Measurements from ENCODE around the gene SMG7.

SMG7 gene

DNA sequence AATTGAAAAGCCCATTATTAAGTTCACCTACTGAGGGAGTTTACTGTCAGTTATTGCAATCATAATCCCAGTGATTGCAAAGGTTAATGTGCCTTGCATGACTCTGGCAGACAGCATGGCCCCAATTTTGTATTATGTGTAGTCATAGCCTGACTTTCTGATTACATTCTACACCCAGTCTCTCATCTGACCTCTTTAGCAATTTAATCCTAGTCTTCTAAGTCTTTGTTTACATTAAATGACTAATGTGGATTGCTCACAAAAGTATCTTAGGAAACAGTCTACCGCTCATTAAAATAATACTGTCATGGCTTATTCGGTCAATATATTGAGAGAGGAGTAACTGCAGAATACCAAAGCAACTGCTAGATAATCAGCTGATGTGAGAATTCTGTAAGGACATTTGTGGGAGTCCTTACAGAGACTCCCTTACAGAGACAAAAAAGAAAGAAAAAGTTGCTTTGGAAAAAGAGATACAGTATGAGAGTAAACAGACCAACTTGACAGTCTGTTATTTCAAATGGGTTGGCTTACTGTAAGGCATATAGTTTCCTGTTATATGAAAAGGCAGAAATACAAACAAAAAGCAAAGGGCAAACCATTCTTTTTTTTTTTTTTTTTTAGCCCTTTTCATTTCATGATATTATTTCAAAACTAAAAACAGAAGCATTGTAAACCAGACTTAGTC is 42.8 kb downstream of the SMG7 start:
- no peak for DNase-seq

DNA sequence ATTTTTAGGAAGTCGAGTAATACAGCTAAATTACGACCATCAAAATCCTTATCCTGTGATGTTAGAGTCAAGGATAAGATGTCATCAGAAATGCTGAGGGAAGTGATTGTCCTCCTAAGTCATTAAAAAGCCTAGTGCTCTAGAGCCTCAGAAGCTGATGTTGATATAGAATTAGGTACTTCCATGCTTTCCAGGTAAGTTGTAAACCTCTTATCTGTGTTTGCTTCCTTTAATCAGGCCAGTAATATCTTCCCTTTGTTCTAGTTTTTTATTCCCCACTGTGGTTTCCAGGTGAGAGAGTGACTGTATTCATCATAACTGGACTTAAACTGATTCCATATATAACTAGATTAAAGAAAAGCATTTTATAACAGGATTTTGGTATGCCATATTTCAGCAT is 44.4 kb downstream of the SMG7 start:
- no peak for DNase-seq

DNA sequence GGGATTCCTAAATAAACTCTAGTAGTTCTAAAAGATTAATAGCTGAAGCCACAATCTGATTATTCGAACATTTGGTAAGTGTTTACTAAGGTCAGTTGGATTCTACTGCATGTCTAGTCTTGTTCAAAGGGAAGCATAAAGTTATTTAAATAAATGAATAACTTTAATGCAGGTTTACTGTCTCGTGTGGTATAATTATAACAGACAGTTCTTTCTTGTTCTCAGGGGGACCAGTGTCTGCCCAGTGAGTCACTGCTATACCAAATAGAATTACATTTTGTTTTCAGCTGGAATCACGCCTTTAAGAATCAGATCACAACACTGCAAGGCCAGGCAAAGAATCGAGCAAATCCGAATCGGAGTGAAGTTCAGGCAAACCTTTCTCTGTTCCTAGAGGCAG is 45.1 kb downstream of the SMG7 start:
- DNase-seq, result no peak

DNA sequence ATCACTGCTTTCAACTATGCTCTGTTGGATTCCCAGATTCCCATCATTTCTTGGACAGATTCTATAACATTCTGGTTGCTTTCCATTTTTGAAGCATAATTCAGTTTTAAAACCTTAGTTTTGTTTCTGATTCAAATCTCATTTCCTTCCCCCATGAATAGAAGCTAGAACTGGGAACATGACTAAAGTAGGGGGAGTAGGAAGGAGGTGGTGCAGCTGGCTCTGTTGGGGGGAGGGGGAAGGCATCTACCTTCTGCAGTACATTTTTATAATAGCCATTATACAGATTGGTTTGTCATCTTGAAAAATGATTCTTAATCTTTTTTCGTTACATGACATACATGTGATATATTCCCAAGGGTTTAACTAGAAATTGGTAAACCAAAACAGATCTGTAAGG is 48.1 kb downstream of the SMG7 start:
- no peak for DNase-seq

DNA sequence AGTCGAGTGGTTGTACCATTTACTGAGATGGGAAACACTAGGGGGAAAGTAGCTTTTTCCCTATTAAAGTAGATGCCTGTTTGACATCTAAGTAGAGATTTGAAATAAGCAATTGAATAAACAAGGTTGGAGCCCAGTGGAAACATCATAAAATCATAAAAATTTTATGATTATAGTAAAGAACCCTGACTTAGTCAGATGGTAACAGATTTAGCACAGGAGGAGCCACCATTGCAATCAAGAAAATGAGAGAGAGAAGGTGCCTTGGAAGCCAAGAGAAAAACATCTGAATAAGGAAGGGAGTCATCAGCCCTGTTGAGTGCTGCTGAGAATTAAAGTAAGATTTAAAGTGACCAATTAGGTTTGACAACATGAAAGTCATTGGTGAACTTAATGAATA is 49.8 kb downstream of the SMG7 start:
- DNase-seq, result no peak

DNA sequence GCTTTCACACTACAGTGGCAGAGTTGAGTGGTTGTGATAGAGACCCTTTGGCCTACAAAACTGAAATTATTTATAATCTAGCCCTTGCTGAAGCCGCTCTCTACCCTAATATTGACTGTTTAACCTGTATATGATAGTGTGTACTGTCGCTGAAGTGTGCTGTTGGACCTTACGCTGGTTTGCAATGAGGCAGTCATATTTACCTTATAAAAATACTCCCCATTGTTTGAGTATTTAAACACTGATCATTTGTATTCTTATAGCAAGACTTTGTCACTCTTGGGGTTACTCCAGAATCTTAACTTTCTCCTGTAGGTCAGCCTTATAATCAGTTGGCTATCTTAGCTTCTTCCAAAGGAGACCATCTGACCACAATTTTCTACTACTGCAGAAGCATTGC is 56.3 kb downstream of the SMG7 start:
- DNase-seq, result no peak

DNA sequence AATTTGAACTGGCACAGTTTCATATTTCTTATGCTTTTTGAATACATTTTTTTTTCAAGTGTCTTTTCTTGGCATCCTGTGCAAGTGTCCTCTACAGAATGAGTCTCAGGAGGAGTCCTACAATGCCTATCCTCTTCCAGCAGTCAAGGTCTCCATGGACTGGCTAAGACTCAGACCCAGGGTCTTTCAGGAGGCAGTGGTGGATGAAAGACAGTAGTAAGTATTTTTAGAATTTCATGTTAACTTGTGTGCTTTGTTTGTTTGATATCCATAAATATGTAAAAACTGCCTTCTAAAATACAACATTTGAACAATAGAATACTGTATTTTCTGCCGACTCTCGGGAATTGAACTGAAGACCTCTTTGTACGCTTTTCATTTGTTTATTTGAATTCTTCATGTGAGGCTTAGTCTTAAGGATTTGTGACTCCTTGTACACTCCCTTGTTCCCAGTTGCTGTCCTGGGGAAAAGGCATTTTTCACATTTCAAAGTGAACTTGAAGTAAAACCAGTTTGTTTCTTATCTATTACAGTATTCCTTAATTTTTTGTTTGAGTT is 61.4 kb downstream of the SMG7 start:
- DNase-seq, result no peak

DNA sequence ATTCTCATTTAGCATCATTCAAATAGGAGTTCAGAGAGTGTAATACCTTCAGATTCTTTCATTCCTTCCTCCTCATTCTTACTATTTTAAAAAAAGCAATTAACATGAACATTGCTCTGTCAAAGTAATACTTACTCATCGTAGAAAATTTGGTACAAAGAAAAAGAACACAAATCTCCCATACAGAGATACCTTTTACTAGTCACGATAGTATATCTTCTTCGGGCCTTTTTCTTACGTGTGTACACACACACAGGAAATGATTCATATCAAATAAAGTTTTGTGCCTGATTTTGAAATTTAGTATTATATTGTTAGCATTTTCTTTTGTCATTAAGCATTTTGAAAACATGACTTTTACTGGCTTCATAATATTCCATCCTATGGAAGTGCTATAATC is 65.1 kb downstream of the SMG7 start:
- DNase-seq, result no peak

DNA sequence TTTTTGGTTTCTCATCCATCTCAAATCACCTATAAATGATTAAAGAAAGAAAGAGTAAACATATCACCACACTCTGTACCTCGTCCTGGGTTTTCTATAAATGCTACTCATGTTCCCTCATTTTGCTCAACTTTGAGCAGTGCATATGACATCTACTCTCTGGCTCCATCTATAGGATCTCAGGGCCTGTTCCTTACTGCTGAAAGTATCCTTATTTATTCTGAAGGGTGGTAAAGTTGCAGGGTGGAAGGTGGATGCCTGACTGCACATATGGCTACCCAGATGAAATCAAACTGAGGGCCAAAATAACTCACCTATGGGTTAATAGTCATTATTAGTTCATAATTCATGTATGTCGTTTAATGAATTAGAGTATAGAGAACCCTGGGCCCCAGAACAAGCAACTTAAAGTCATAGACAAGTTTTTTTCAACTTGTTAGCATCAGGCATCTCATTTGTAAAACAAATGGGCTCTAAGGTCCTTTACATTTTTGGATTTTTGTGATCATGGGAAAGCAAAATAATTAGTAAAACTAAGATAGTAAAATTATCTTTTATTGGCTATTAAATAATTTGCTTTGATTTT is 71.4 kb downstream of the SMG7 start:
- no peak for DNase-seq

DNA sequence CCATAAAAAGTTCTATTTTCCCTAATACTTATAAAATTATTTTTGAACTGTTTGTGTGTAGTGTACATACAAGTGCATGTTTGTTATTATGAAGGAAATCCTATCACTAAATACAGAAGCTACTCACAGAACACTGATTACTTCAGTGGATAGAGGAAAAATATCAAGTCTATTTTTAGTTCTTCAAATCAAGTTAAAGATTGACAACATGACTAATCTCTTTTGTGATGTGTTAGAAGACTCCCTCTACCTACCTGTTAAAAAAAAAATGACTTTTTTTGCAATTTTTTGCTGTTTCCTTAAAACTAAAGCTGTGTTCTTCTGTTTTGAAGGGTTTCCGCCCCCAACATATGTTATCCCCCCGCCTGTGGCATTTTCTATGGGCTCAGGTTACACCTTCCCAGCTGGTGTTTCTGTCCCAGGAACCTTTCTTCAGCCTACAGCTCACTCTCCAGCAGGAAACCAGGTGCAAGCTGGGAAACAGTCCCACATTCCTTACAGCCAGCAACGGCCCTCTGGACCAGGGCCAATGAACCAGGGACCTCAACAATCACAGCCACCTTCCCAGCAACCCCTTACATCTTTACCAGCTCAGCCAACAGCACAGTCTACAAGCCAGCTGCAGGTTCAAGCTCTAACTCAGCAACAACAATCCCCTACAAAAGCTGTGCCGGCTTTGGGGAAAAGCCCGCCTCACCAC is 72.4 kb downstream of the SMG7 start:
- no peak for DNase-seq

DNA sequence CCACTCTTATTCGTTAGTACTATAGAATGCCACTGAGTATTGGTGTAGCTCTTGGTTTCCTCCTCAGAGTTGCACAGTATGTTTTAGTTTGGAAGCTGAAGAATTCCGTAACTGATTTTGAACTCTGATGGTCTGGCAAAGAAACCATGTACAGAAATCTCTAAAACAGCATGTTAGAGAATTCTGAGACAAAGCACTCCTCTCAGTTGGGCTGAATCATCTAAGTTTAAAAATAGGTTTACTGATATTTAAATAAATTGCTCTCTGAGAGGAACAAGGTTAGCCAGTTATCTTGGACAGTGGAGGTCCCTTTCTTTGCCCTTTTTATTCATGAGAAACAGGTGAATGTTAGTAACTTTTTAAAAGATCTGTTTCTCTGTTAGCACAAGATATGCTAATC is 74.1 kb downstream of the SMG7 start:
- no peak for DNase-seq

DNA sequence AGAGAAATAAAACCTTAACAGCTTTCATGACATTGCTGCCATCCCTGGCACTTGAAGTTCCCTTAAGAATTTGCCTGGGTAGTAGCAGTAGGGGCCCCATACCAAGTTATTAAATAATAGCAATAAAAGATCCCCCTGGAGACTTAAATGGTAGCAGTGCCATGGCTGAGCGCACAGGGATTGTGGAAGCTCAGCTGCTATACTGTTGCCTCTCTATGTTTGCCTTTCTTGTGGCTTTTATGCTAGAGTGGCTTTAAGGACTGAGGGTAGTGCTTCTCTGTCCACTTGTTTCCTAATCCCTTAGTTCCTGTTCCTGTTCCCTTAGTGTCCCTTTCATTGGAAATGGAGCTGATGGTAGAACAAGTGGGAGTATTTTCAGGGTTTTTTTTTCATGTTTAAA is 75.8 kb downstream of the SMG7 start:
- DNase-seq, result no peak

DNA sequence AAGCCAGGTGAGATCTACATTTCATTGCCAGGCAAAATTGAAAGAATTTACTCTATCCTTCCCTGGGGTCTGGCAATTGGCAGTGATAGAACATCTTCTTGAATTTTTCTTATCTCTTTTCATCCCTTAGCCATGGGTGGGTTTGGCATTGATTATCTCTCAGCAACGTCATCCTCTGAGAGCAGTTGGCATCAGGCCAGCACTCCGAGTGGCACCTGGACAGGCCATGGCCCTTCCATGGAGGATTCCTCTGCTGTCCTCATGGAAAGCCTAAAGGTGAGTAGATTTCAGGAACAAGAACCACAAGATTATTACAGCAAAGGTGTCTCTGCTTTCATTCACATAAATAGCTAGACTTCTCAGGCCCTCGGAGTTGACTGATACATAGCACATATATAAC is 78.6 kb downstream of the SMG7 start:
- DNase-seq, result no peak

DNA sequence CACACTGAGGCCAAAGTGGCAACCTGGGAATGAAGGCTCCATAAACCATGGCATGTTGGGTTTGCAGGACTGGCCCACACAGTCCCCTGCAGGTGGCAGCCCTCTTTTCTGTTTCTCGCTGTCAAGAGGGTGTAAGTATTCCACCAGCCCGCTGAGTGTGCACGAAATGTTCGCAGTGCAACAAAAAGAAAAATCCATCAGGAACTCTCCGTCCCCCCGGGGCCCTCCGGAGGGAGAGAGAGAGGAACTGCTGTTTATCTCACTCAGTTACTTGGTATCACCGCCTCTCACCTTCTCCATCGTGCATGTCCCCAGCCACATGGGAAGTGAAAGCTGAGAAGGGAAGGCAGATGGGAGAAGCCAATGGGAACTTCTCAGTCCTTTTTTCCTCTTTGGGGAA is 79.6 kb downstream of the SMG7 start:
- DNase-seq, result no peak

DNA sequence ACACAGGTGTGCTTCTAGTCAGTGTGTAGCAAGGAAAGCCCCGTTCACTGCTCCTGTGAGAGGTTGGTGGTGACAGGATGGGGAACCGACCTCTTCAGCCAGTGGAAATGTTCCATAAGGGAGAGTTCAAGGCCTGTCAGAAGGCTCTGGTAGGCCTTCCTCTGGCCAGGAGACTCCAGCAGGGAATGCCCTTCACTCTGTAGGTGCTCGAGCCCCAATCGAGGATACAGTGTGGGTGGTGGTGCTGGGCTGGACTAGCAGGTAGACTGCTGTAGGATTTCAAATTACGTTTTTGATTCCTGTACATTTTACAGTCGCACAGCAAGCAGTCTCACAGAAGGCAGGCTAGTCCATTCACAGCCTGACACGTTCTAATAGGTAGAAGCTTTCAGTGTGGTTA is 80.1 kb downstream of the SMG7 start:
- DNase-seq, result no peak

DNA sequence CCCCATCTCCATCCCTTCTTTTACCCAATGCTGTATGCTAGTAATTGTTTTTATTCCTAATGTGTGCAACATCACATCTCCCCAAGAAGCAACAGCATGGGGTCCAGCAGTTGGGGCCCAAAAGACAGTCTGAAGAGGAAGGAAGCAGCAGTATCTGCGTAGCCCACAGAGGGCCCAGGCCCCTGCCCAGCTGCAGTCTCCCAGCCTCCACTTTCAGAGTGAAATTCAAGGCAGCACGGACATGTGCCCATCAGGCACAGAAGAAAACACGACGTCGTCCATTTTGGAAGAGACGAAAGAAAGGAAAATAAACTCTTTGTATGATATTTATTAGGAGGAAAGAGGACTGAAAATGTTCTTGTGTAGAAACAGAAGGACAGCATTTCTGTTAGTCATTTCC is 80.6 kb downstream of the SMG7 start:
- DNase-seq, result no peak

DNA sequence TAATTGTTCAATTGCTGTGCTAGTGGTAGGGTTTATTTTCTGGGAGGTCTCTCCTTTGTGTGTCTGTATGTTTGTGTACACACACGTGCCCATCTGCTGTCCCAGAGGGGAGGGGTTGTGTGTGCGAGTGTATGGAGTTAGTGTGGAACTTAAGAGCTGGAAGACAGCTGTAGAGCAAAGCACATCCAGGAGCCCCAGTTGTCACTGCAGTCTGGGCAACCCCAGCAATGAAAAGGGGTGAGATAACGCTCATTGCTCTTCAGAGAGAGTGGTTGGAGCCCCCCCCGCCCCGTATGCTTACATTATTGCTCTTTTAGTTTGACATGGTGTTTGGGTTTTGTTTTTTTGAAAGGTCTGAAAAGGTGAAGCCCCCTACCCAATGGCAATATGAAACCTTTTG is 81.0 kb downstream of the SMG7 start:
- no peak for DNase-seq

DNA sequence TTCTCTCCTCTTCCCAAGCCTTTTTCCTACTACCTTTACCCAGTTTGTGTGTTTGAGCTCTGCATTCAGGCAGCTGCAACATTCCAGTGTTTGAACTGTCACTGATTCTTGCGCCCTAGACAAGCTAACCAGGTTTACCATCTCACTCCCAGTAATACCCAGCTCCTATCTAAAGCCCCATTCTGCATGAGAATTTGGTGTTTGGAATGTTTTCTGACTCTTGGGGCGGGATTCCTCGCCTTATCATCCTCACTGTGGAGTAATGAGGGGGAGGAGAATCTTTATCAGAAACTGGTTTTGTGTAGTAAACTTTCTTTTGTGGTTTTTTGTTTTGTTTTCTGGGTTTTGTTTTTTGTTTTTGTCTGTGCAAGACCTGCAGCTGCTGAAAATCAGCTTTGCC is 81.5 kb downstream of the SMG7 start:
- no peak for DNase-seq

DNA sequence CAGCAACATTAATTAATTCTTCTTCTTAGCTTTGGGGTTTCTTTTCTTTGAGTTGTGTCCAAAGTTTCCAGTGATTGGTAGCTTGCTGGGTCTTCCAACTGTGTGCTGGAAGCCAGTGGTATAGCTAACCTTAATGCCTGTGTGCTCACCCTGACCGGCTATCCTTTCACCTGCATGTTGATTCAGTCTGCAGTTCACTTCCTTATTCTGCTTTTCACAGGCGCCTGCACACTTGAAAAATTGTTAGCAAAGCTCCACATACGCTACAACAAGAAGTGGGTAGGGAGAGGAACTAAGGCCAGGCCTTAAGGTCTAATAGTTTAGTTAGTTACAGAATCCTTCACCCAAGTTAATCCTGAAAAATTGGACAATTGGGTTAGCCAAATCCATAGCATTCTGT is 82.3 kb downstream of the SMG7 start:
- DNase-seq, result no peak

DNA sequence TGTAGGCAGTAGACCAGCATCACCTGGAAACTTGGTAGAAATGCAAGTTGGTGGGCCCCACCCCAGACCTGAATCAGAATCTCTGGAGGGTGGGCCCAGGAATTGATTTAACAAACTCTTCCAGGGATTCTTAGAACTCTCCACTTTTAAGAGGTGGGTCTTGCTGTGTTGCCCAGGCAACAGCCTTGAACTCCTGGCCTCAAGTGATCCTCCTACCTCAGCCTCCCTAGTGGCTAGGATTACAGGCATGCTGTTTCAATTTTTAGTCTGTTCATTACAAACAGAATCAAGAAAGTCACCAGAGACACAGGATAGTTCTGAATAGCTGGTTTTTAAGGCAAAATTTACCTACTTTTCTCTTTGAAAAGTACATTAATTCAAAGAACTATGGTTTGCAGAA is 86.8 kb downstream of the SMG7 start:
- DNase-seq, result no peak

DNA sequence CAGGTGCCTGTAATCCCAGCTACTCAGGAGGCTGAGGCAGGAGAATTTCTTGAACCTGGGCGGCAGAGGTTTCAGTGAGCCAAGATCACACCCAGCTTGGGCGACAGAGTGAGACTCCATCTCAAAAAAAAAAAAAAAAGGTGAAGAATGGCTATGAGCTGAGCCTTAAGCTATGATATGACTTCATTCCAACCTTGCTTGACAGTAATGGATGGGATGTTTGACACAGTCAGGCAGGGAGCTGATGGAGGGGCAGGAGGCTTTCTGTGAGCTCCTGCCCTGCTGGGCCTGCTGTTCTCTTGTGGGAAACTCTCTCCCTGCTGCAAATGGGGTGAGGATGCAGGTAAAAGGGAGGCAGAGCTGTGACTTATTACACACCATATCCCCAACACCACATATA is 90.4 kb downstream of the SMG7 start:
- DNase-seq, result no peak

DNA sequence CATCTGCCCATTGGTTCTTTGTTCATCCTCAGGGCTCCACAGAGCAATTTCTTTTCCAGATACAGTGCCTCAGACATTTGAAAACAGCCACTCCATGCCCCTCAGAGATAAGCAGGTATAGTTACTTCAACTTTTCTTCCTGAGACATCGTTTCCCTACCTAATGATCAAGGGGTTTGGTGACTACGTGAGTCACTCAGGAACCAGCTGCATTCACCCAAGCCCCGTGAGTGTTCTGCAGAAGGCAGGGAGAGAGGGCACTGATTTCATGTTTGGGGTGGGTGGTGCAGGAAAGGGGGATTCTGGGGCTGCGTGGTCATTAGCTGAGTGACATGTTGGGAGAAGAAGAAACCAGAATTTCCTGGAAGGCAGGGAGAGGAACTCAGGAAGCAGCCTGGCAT is 93.0 kb downstream of the SMG7 start:
- no peak for DNase-seq

DNA sequence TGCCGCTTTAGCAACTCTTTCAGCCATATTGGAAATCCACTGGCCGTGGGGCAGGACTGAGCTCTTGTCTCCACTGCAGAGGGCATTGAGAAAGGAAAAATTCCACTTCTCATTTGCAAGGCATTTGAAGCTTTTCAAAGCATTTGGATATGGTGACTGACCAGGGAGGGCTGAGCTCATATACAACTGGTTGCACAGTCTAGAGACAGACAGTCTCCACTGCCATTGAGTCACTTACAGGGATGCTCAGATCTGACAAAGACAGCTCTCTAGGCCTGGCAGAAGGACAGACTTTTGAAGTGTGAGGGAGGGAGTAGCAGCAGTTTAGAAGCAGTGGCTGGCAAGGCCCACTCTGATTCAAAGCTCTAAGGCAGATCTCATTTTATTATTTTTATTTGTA is 93.7 kb downstream of the SMG7 start:
- no peak for DNase-seq

DNA sequence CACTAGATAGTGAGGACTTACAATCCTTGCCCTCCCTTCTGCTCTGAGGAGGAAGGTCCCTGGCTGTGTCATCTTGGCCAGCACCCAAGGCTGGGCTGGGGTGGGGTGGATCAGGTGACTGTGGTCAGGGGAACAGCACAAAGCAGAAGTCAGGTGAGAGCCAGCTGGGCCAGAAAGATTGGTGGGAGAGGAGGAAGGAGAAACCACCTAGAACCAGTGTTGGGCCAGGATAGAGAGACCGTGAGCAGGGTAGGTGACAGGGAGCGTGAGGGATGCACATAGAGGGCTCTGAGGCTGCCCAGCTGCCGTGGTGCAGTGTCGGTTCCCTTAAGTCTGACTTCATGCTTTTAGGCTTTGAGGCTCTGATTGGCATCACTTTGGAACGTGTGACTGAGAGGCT is 95.3 kb downstream of the SMG7 start:
- no peak for DNase-seq

All from stimulated activated CD4-positive, alpha-beta T cell treated with anti-CD3 and anti-CD28 coated beads, Interleukin-15, amount 100 ng/mL, for 24 hours (primary cell).